BJ (cell line): ENCODE measurements around the gene BBS4. TPM values are rescaled to one million over a fixed set of nuclear protein-coding genes. Genes with fewer than 3 reads are reported as not detected.

Source experiments
- CTCF ChIA-PET: fragments of 350-600 bp; formaldehyde crosslinking; extraction: SDS; loops from one replicate; lab custom pipeline; 2021; ENCODE audit warnings: antibody characterized with exemption, inconsistent platforms; lab: Yijun Ruan, JAX
- POLR2A ChIA-PET: fragments of 300-600 bp; sonication (Branson Sonifier 250); formaldehyde crosslinking; extraction: SDS; loops from one replicate; lab custom pipeline; 2021; ENCODE audit warnings: antibody characterized with exemption; lab: Charles Lee
- DNase-seq: peaks from one replicate; pipeline ENCODE4 v3.0.0-alpha.2; 2011; ENCODE audit warnings: low read depth
- H3K27me3 ChIP-seq: 2 replicates; pipeline ENCODE4 v1.6.0; 2011; ENCODE audit warnings: low read length; ENCODE audit not compliant: control insufficient read depth, insufficient read depth
- H3K36me3 ChIP-seq: 2 replicates; pipeline ENCODE4 v1.5.1; 2011; ENCODE audit warnings: low read length; ENCODE audit not compliant: control insufficient read depth, insufficient read depth
- H3K4me3 ChIP-seq: 2 replicates; pipeline ENCODE4 v1.5.1; 2011; ENCODE audit warnings: low read depth, mild to moderate bottlenecking, control low read depth, low read length
- CTCF ChIP-seq: IDR thresholded peaks from 2 replicates; pipeline ENCODE4 v1.5.1; 2011; ENCODE audit warnings: low read depth, mild to moderate bottlenecking, control low read depth, inconsistent platforms, low read length, moderate library complexity; ENCODE audit not compliant: insufficient read depth
- polyA plus RNA-seq: library from polyadenylated mRNA; depleted of rRNA; stranded (reverse); fragments of >200 nt; gene quantifications from 2 replicates; pipeline ENCODE4 v1.2.3, GENCODE V29; 2011

Gene BBS4
- polyA plus RNA-seq, 1 experiment = 22.2 TPM

- peaks cover 6% of the 10 kb centered on the region for H3K36me3 ChIP-seq
- no peak overlapping the region for H3K4me3 ChIP-seq
- ChIA-PET CTCF (interaction anchor here (0.8 to 2.1 kb wide), 2 partner anchors 8 to 38 kb away, joined by 3 to 5 read pairs; no protein-coding TSS in a partner anchor), POLR2A (no interaction called here)
- no peak for TF ChIP-seq CTCF
- no peak for DNase-seq
- no peaks in the 10 kb centered on the region for H3K27me3 ChIP-seq
These were observed 74.7 kb downstream of the BBS4 start for GRCh38 chr15:72760590-72761260.

GRCh38 chr15:72764656-72765055, 78.6 kb downstream of the BBS4 start:
- no peak for TF ChIP-seq CTCF
- no peak overlapping the region for H3K4me3 ChIP-seq
- ChIA-PET POLR2A (no interaction called here), CTCF (interaction anchor here (0.6 to 3.2 kb wide), 6 partner anchors 12 to 43 kb away, joined by 3 to 10 read pairs (median 3); no protein-coding TSS in a partner anchor)
- H3K27me3 ChIP-seq = no peaks in the 10 kb centered on the region
- no peak for DNase-seq
- peaks cover 10% of the 10 kb centered on the region for H3K36me3 ChIP-seq

GRCh38 chr15:72766025-72766424, 80.0 kb downstream of the BBS4 start:
- TF ChIP-seq CTCF = no peak
- no peak for DNase-seq
- ChIA-PET POLR2A (no interaction called here), CTCF (interaction anchor here (3.2 kb wide), 1 partner anchor 44 kb away, joined by 10 read pairs; no protein-coding TSS in a partner anchor)
- Histone ChIP-seq H3K36me3 (peaks cover 8% of the 10 kb centered on the region), H3K27me3 (no peaks in the 10 kb centered on the region), H3K4me3 (no peak overlapping the region)

- DNase-seq = no peak
- Histone ChIP-seq H3K36me3 (peaks cover 6% of the 10 kb centered on the region), H3K27me3 (no peaks in the 10 kb centered on the region), H3K4me3 (no peak overlapping the region)
- CTCF ChIA-PET = interaction anchor here (1.6 to 3.2 kb wide), 2 partner anchors 18 to 45 kb away, joined by 4 to 10 read pairs; no protein-coding TSS in a partner anchor
- no peak for TF ChIP-seq CTCF
- POLR2A ChIA-PET = no interaction called here
These were observed 80.8 kb downstream of the BBS4 start for GRCh38 chr15:72766780-72767179.

- DNase-seq = no peak
- Histone ChIP-seq H3K27me3 (no peaks in the 10 kb centered on the region), H3K4me3 (no peak overlapping the region), H3K36me3 (peaks cover 15% of the 10 kb centered on the region)
- ChIA-PET CTCF (no interaction called here), POLR2A (no interaction called here)
- TF ChIP-seq CTCF = 0 out of 2 replicates have a peak, but pooled peaks have one; percentile 15
These were observed 84.8 kb downstream of the BBS4 start for GRCh38 chr15:72770673-72771328.
